ENCODE data around the gene C12orf76. TPM values are rescaled to one million over a fixed set of nuclear protein-coding genes. Genes with fewer than 3 reads are reported as not detected.

The C12orf76 gene
- total RNA-seq, 3 donors from 2014 or later, result 8.5 to 12.5 (median 8.8) TPM

DNA sequence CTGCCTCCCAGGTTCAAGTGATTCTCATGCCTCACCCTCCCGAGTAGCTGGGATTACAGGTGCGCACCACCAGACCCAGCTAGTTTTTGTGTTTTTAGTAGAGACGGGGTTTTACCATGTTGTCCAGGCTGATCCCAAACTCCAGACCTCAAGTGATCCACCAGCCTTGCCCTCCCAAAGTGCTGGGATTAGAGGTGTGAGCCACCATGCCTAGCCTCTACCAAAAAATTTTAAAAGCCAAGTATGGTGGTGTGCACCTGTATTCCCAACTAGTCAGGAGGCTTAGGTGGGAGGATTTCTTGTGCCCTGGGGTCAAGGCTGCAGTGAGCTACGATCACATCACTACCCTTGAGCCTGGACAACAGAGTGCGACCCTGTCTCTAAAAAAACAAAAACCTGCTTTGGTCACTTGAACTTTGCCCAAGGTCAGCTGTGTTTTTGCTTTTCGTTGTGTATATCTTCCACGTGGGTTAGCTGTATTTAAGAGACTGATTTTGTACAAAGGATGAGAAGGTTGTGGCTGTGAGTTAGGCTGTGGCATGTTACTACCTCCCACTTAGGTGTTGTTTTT is 12.7 kb downstream of the C12orf76 start:
- Histone ChIP-seq H3K9me3 (no peaks in the 10 kb centered on the region), H3K4me3 (no peak overlapping the region), H3K4me1 (ENCODE audit: low read depth) (peaks cover 17% of the 10 kb centered on the region), H3K36me3 (ENCODE audit: low read depth) (no peaks in the 10 kb centered on the region)
- intact Hi-C loops (cut with DNase I, micrococcal nuclease), result no loop called here
- DNase-seq, result no peak
- ATAC-seq, result no peak
- TF ChIP-seq, protein P1, sequence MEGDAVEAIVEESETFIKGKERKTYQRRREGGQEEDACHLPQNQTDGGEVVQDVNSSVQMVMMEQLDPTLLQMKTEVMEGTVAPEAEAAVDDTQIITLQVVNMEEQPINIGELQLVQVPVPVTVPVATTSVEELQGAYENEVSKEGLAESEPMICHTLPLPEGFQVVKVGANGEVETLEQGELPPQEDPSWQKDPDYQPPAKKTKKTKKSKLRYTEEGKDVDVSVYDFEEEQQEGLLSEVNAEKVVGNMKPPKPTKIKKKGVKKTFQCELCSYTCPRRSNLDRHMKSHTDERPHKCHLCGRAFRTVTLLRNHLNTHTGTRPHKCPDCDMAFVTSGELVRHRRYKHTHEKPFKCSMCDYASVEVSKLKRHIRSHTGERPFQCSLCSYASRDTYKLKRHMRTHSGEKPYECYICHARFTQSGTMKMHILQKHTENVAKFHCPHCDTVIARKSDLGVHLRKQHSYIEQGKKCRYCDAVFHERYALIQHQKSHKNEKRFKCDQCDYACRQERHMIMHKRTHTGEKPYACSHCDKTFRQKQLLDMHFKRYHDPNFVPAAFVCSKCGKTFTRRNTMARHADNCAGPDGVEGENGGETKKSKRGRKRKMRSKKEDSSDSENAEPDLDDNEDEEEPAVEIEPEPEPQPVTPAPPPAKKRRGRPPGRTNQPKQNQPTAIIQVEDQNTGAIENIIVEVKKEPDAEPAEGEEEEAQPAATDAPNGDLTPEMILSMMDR (IDR thresholded peaks at IDR 0.05), result no peak

DNA sequence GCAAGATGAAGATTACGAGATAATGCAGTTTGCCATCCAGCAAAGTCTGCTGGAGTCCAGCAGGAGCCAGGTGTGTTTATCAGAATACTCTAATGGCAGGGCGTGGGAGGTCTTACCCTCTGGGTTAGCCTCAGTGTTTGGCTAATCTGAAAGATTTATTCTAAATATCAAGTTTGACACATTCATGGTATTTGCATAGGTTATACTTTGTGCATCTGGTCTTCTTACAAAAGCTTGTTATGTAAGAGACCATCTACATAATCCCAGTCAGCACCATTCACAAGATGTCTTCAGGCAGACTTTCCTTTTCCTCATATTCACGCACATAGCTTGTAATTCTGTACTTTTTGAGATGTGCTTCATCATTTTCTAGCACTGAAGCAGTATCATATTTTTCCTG is 14.4 kb downstream of the C12orf76 start:
- DNase-seq (no peak), ATAC-seq (no peak)
- Histone ChIP-seq H3K36me3 (ENCODE audit: low read depth) (no peaks in the 10 kb centered on the region), H3K9me3 (no peaks in the 10 kb centered on the region), H3K4me1 (ENCODE audit: low read depth) (peaks cover 4% of the 10 kb centered on the region), H3K4me3 (no peak overlapping the region)
- TF ChIP-seq, protein P1 (IDR thresholded peaks at IDR 0.05), result no peak
- intact Hi-C loops (cut with DNase I, micrococcal nuclease), result no loop called here

DNA sequence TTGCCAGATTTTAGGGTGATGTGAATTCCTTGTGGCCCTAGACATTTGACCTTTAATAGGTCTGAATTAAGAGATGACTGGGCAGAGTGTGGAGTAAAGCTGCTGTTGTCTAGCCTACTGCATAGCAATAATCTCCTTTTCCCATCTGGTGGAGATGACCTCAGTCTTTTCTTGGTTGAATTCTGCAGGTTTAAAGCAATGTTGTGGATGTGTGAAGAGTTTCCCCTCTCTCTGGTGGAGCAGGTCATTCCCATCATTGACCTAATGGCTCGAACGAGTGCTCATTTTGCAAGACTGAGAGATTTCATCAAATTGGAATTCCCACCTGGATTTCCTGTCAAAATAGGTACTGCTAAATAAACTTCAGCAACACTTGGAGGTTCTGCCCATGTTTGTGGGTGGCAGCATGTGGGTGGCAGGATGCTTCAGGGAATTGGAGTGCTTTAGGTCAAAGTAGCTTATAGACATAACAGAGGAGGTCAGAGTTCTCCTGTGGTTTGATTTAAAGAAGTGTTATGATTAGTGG is 19.0 kb downstream of the C12orf76 start:
- DNase-seq (no peak), ATAC-seq (no peak)
- H3K9me3 ChIP-seq, result no peaks in the 10 kb centered on the region
- H3K4me1 ChIP-seq (ENCODE audit: low read depth), result no peaks in the 10 kb centered on the region
- H3K4me3 ChIP-seq, result no peak overlapping the region
- H3K36me3 ChIP-seq (ENCODE audit: low read depth), result no peaks in the 10 kb centered on the region
- intact Hi-C loops (cut with DNase I, micrococcal nuclease), result no loop called here
- TF ChIP-seq, protein P1 (IDR thresholded peaks at IDR 0.05), result no peak

DNA sequence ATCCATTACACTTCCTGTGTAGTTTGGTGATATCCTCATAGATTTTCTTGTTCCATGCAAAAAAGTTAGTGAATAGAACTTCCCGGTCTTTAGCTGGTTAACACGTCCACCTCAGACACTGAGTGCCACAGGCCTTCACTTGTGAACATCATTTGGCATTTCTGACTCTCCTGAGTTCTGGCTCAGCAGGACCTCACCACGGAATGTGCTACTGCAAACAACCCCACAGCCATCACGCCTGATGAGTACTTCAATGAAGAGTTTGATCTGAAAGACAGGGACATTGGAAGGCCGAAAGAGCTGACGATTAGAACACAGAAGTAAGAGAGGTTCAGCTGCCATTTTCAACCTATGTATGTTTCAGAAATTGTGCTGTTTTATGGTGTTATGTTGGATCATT is 20.0 kb downstream of the C12orf76 start:
- Histone ChIP-seq H3K4me3 (no peak overlapping the region), H3K9me3 (no peaks in the 10 kb centered on the region), H3K36me3 (ENCODE audit: low read depth) (no peaks in the 10 kb centered on the region), H3K4me1 (ENCODE audit: low read depth) (no peaks in the 10 kb centered on the region)
- DNase-seq, result no peak
- ATAC-seq, result no peak
- TF ChIP-seq, protein P1 (IDR thresholded peaks at IDR 0.05), result no peak
- intact Hi-C loops (cut with DNase I, micrococcal nuclease), result no loop called here

DNA sequence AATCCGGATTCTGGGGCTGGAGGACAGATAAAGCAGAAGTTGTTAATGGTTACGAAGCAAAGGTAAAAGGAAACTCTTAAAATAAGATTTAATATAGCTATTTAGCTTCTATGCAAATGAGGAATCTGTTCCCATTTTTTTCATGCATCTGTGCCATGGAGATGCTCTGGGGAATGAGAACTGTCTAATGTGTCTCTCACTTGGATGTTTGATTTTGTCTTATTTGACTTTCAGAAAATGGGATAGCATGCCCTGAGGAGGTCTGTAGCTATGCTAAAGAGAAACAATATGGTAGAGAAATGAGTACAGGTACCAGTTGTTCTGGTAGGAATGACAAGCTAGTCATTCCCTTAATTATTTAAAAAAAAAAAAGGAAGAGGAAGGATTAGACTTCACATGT is 24.3 kb downstream of the C12orf76 start:
- TF ChIP-seq, protein P1 (IDR thresholded peaks at IDR 0.05), result no peak
- no peaks in the 10 kb centered on the region for H3K9me3 ChIP-seq
- H3K4me1 ChIP-seq (ENCODE audit: low read depth), result no peaks in the 10 kb centered on the region
- H3K4me3 ChIP-seq, result no peak overlapping the region
- intact Hi-C loops (cut with DNase I, micrococcal nuclease), result no loop called here
- DNase-seq, result no peak
- ATAC-seq, result no peak
- H3K36me3 ChIP-seq (ENCODE audit: low read depth), result no peaks in the 10 kb centered on the region

Measured in mucosa of descending colon (tissue), 3 donors.